ENCODE results near the gene LYPLAL1.
"Not testable (repeated sequence)": the region's sequence is repeated elsewhere in the genome, so short reads cannot be mapped to it uniquely, and the experiment has no call there.

Gene LYPLAL1

GRCh38 chr1:219189021-219189824 lies 15.5 kb downstream of the LYPLAL1 start:
- Histone ChIP-seq H3K9me3 (ENCODE audit: control insufficient read depth, insufficient read depth, low read length) (no peaks in the 10 kb centered on the region), H3K4me3 (ENCODE audit: low read depth, low read length) (no peak overlapping the region), H3K9ac (ENCODE audit: low read depth, low read length) (no peak overlapping the region), H3K27me3 (ENCODE audit: control insufficient read depth, insufficient read depth, low read length) (no peaks in the 10 kb centered on the region), H3K36me3 (ENCODE audit: control insufficient read depth, insufficient read depth, low read length) (no peaks in the 10 kb centered on the region), H3K4me1 (ENCODE audit: control insufficient read depth, insufficient read depth, low read length) (no peaks in the 10 kb centered on the region)

GRCh38 chr1:219189952-219190351 lies 16.3 kb downstream of the LYPLAL1 start:
- Histone ChIP-seq H3K4me1 (ENCODE audit: control insufficient read depth, insufficient read depth, low read length) (no peaks in the 10 kb centered on the region), H3K36me3 (ENCODE audit: control insufficient read depth, insufficient read depth, low read length) (no peaks in the 10 kb centered on the region), H3K4me3 (ENCODE audit: low read depth, low read length) (no peak overlapping the region), H3K9me3 (ENCODE audit: control insufficient read depth, insufficient read depth, low read length) (no peaks in the 10 kb centered on the region), H3K9ac (ENCODE audit: low read depth, low read length) (no peak overlapping the region), H3K27me3 (ENCODE audit: control insufficient read depth, insufficient read depth, low read length) (no peaks in the 10 kb centered on the region)

GRCh38 chr1:219190605-219191004 lies 16.9 kb downstream of the LYPLAL1 start:
- Histone ChIP-seq H3K36me3 (ENCODE audit: control insufficient read depth, insufficient read depth, low read length) (no peaks in the 10 kb centered on the region), H3K27me3 (ENCODE audit: control insufficient read depth, insufficient read depth, low read length) (no peaks in the 10 kb centered on the region), H3K4me3 (ENCODE audit: low read depth, low read length) (no peak overlapping the region), H3K9me3 (ENCODE audit: control insufficient read depth, insufficient read depth, low read length) (no peaks in the 10 kb centered on the region), H3K4me1 (ENCODE audit: control insufficient read depth, insufficient read depth, low read length) (no peaks in the 10 kb centered on the region), H3K9ac (ENCODE audit: low read depth, low read length) (no peak overlapping the region)

- H3K4me3 ChIP-seq (ENCODE audit: low read depth, low read length); H3K9me3 ChIP-seq (ENCODE audit: control insufficient read depth, insufficient read depth, low read length); H3K36me3 ChIP-seq (ENCODE audit: control insufficient read depth, insufficient read depth, low read length); H3K27me3 ChIP-seq (ENCODE audit: control insufficient read depth, insufficient read depth, low read length); H3K9ac ChIP-seq (ENCODE audit: low read depth, low read length); H3K4me1 ChIP-seq (ENCODE audit: control insufficient read depth, insufficient read depth, low read length): not testable (repeated sequence)
These were observed 22.2 kb downstream of the LYPLAL1 start for GRCh38 chr1:219195833-219196232.

- H3K9me3 ChIP-seq (ENCODE audit: control insufficient read depth, insufficient read depth, low read length), result no peaks in the 10 kb centered on the region
- H3K27me3 ChIP-seq (ENCODE audit: control insufficient read depth, insufficient read depth, low read length), result no peaks in the 10 kb centered on the region
- H3K9ac ChIP-seq (ENCODE audit: low read depth, low read length), result no peak overlapping the region
- no peak overlapping the region for H3K4me3 ChIP-seq (ENCODE audit: low read depth, low read length)
- H3K36me3 ChIP-seq (ENCODE audit: control insufficient read depth, insufficient read depth, low read length), result no peaks in the 10 kb centered on the region
- H3K4me1 ChIP-seq (ENCODE audit: control insufficient read depth, insufficient read depth, low read length), result no peaks in the 10 kb centered on the region
These were observed 28.0 kb downstream of the LYPLAL1 start for GRCh38 chr1:219201656-219202055.

GRCh38 chr1:219202567-219202966 lies 28.9 kb downstream of the LYPLAL1 start:
- Histone ChIP-seq H3K4me1 (ENCODE audit: control insufficient read depth, insufficient read depth, low read length) (no peaks in the 10 kb centered on the region), H3K9me3 (ENCODE audit: control insufficient read depth, insufficient read depth, low read length) (no peaks in the 10 kb centered on the region), H3K27me3 (ENCODE audit: control insufficient read depth, insufficient read depth, low read length) (no peaks in the 10 kb centered on the region), H3K36me3 (ENCODE audit: control insufficient read depth, insufficient read depth, low read length) (no peaks in the 10 kb centered on the region), H3K9ac (ENCODE audit: low read depth, low read length) (no peak overlapping the region), H3K4me3 (ENCODE audit: low read depth, low read length) (no peak overlapping the region)

- Histone ChIP-seq H3K4me1 (ENCODE audit: control insufficient read depth, insufficient read depth, low read length) (no peaks in the 10 kb centered on the region), H3K36me3 (ENCODE audit: control insufficient read depth, insufficient read depth, low read length) (no peaks in the 10 kb centered on the region), H3K4me3 (ENCODE audit: low read depth, low read length) (no peak overlapping the region), H3K27me3 (ENCODE audit: control insufficient read depth, insufficient read depth, low read length) (no peaks in the 10 kb centered on the region), H3K9me3 (ENCODE audit: control insufficient read depth, insufficient read depth, low read length) (no peaks in the 10 kb centered on the region), H3K9ac (ENCODE audit: low read depth, low read length) (no peak overlapping the region)
These were observed 32.7 kb downstream of the LYPLAL1 start for GRCh38 chr1:219206350-219206749.

- Histone ChIP-seq H3K9ac (ENCODE audit: low read depth, low read length) (no peak overlapping the region), H3K9me3 (ENCODE audit: control insufficient read depth, insufficient read depth, low read length) (no peaks in the 10 kb centered on the region)
These were observed 35.9 kb downstream of the LYPLAL1 start for GRCh38 chr1:219209578-219209977.

GRCh38 chr1:219210067-219210466 lies 36.4 kb downstream of the LYPLAL1 start:
- Histone ChIP-seq H3K27me3 (ENCODE audit: control insufficient read depth, insufficient read depth, low read length) (no peaks in the 10 kb centered on the region), H3K9ac (ENCODE audit: low read depth, low read length) (no peak overlapping the region), H3K4me1 (ENCODE audit: control insufficient read depth, insufficient read depth, low read length) (no peaks in the 10 kb centered on the region), H3K4me3 (ENCODE audit: low read depth, low read length) (no peak overlapping the region), H3K9me3 (ENCODE audit: control insufficient read depth, insufficient read depth, low read length) (no peaks in the 10 kb centered on the region), H3K36me3 (ENCODE audit: control insufficient read depth, insufficient read depth, low read length) (no peaks in the 10 kb centered on the region)

More at GRCh38 chr1:219209578-219209977, 35.9 kb downstream of the LYPLAL1 start:
- H3K4me3 ChIP-seq (ENCODE audit: low read depth, low read length), result no peak overlapping the region
- H3K4me1 ChIP-seq (ENCODE audit: control insufficient read depth, insufficient read depth, low read length), result no peaks in the 10 kb centered on the region
- no peaks in the 10 kb centered on the region for H3K36me3 ChIP-seq (ENCODE audit: control insufficient read depth, insufficient read depth, low read length)
- no peaks in the 10 kb centered on the region for H3K27me3 ChIP-seq (ENCODE audit: control insufficient read depth, insufficient read depth, low read length)

GRCh38 chr1:219215477-219215876 lies 41.8 kb downstream of the LYPLAL1 start:
- H3K4me1 ChIP-seq (ENCODE audit: control insufficient read depth, insufficient read depth, low read length), result no peaks in the 10 kb centered on the region
- H3K4me3 ChIP-seq (ENCODE audit: low read depth, low read length), result no peak overlapping the region

GRCh38 chr1:219220945-219221344 lies 47.3 kb downstream of the LYPLAL1 start:
- no peaks in the 10 kb centered on the region for H3K9me3 ChIP-seq (ENCODE audit: control insufficient read depth, insufficient read depth, low read length)
- H3K36me3 ChIP-seq (ENCODE audit: control insufficient read depth, insufficient read depth, low read length), result no peaks in the 10 kb centered on the region
- no peak overlapping the region for H3K4me3 ChIP-seq (ENCODE audit: low read depth, low read length)
- H3K27me3 ChIP-seq (ENCODE audit: control insufficient read depth, insufficient read depth, low read length), result no peaks in the 10 kb centered on the region
- no peak overlapping the region for H3K9ac ChIP-seq (ENCODE audit: low read depth, low read length)
- H3K4me1 ChIP-seq (ENCODE audit: control insufficient read depth, insufficient read depth, low read length), result no peaks in the 10 kb centered on the region

More at GRCh38 chr1:219215477-219215876, 41.8 kb downstream of the LYPLAL1 start:
- H3K27me3 ChIP-seq (ENCODE audit: control insufficient read depth, insufficient read depth, low read length), result no peaks in the 10 kb centered on the region
- no peak overlapping the region for H3K9ac ChIP-seq (ENCODE audit: low read depth, low read length)
- H3K36me3 ChIP-seq (ENCODE audit: control insufficient read depth, insufficient read depth, low read length), result no peaks in the 10 kb centered on the region
- no peaks in the 10 kb centered on the region for H3K9me3 ChIP-seq (ENCODE audit: control insufficient read depth, insufficient read depth, low read length)

GRCh38 chr1:219223496-219223895 lies 49.8 kb downstream of the LYPLAL1 start:
- no peak overlapping the region for H3K9ac ChIP-seq (ENCODE audit: low read depth, low read length)
- H3K9me3 ChIP-seq (ENCODE audit: control insufficient read depth, insufficient read depth, low read length), result no peaks in the 10 kb centered on the region
- H3K4me3 ChIP-seq (ENCODE audit: low read depth, low read length), result no peak overlapping the region
- no peaks in the 10 kb centered on the region for H3K27me3 ChIP-seq (ENCODE audit: control insufficient read depth, insufficient read depth, low read length)
- H3K4me1 ChIP-seq (ENCODE audit: control insufficient read depth, insufficient read depth, low read length), result no peaks in the 10 kb centered on the region
- H3K36me3 ChIP-seq (ENCODE audit: control insufficient read depth, insufficient read depth, low read length), result no peaks in the 10 kb centered on the region

Measured in iPS-15b (cell line).